Neural cell (in vitro differentiated cells): ENCODE results near the gene FXYD4.

ENCODE experiments used
- EZH2 ChIP-seq: fragments of 200-600, 300-800 bp; shearing (Covaris generic), sonication (generic); IDR thresholded peaks from 2 replicates; pipeline ENCODE4 v1.6.1; 2014; ENCODE audit warnings: antibody characterized with exemption, low read length, borderline replicate concordance, mild to moderate bottlenecking; ENCODE audit not compliant: insufficient read depth, poor library complexity, severe bottlenecking
- RAD21 ChIP-seq: fragments of 450-650 bp; conservative IDR thresholded peaks from 2 replicates; pipeline ENCODE4 v1.6.1; 2014; ENCODE audit warnings: antibody characterized with exemption, mild to moderate bottlenecking, moderate library complexity
- TF ChIP-seq, protein P1 (sequence below): fragments of 450-650 bp; IDR thresholded peaks from 2 replicates; pipeline ENCODE4 v1.5.1; 2014; ENCODE audit warnings: antibody characterized with exemption, mild to moderate bottlenecking, moderate library complexity; ENCODE audit not compliant: poor library complexity, severe bottlenecking

DNA sequence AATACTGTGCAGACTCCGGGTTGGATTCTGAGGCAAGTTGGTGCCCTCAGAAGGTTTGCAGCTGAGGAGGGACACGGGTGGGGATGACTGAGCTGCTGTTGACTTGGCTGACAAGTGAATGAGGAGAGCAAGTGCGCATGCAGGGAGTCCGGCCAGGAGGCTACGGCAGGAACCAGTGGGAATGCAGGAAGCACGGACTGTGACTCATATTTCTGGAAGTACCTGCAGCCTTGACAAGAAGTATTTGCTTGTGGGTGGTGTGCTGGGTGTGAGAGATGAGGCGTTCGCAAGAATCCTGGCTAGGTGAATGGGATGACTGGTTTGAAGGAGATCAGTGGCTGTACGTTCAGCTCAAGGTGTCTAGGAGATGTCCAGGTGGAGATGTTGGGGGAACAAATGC is 30.8 kb upstream of the FXYD4 start:
- no peak for TF ChIP-seq EZH2
- TF ChIP-seq, protein P1, sequence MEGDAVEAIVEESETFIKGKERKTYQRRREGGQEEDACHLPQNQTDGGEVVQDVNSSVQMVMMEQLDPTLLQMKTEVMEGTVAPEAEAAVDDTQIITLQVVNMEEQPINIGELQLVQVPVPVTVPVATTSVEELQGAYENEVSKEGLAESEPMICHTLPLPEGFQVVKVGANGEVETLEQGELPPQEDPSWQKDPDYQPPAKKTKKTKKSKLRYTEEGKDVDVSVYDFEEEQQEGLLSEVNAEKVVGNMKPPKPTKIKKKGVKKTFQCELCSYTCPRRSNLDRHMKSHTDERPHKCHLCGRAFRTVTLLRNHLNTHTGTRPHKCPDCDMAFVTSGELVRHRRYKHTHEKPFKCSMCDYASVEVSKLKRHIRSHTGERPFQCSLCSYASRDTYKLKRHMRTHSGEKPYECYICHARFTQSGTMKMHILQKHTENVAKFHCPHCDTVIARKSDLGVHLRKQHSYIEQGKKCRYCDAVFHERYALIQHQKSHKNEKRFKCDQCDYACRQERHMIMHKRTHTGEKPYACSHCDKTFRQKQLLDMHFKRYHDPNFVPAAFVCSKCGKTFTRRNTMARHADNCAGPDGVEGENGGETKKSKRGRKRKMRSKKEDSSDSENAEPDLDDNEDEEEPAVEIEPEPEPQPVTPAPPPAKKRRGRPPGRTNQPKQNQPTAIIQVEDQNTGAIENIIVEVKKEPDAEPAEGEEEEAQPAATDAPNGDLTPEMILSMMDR = no peak
- TF ChIP-seq RAD21 = no peak
